GM23338 (cell line): ENCODE measurements around the gene BDKRB1. TPM values are rescaled to one million over a fixed set of nuclear protein-coding genes. Genes with fewer than 3 reads are reported as not detected.

ENCODE experiments used
- ATAC-seq: fragments of 200-7000 bp; cut with Tn5 transposase; 3 replicates; pipeline ENCODE4 v1.9.1; 2020
- DNase-seq: peaks from one replicate; pipeline ENCODE4 v3.0.0-alpha.2; 2015; ENCODE audit warnings: low spot score
- H2AFZ ChIP-seq: fragments of 200-600 bp; sonication (generic); 2 replicates; pipeline ENCODE4 v1.8.0; 2016; ENCODE audit warnings: antibody characterized with exemption, mild to moderate bottlenecking, moderate library complexity
- H3F3A ChIP-seq: fragments of 200-600 bp; sonication (generic); replicated peaks from 2 replicates; pipeline ENCODE4 v1.8.0; 2017; ENCODE audit warnings: antibody characterized with exemption, mixed run types, low read depth
- H3K27ac ChIP-seq: fragments of 200-600 bp; sonication (generic); 2 replicates; pipeline ENCODE4 v1.6.1; 2016; ENCODE audit warnings: low read depth
- H3K27me3 ChIP-seq: fragments of 200-600 bp; sonication (generic); 2 replicates; pipeline ENCODE4 v1.8.0; 2016; ENCODE audit warnings: mild to moderate bottlenecking, mixed run types, moderate library complexity; ENCODE audit not compliant: insufficient read depth
- H3K36me3 ChIP-seq: fragments of 200-600 bp; sonication (generic); 2 replicates; pipeline ENCODE4 v1.8.0; 2016; ENCODE audit warnings: mild to moderate bottlenecking; ENCODE audit not compliant: insufficient read depth
- H3K4me1 ChIP-seq: fragments of 200-600 bp; sonication (generic); 2 replicates; pipeline ENCODE4 v1.8.0; 2016; ENCODE audit warnings: mild to moderate bottlenecking, moderate library complexity; ENCODE audit not compliant: insufficient read depth
- H3K4me2 ChIP-seq: fragments of 200-600 bp; sonication (generic); 2 replicates; pipeline ENCODE4 v1.7.1; 2017; ENCODE audit warnings: mixed run types
- H3K4me3 ChIP-seq: fragments of 200-600 bp; sonication (generic); 2 replicates; pipeline ENCODE4 v1.6.1; 2016; ENCODE audit warnings: mixed run types
- H3K79me2 ChIP-seq: fragments of 200-600 bp; sonication (generic); replicated peaks from 2 replicates; pipeline ENCODE4 v1.8.0; 2017; ENCODE audit warnings: mild to moderate bottlenecking; ENCODE audit not compliant: insufficient read depth
- H3K9me2 ChIP-seq: fragments of 200-600 bp; sonication (generic); 2 replicates; pipeline ENCODE4 v1.8.0; 2017; ENCODE audit not compliant: insufficient read depth
- H4K20me1 ChIP-seq: fragments of 200-600 bp; sonication (generic); replicated peaks from 2 replicates; pipeline ENCODE4 v1.8.0; 2017; ENCODE audit warnings: mild to moderate bottlenecking; ENCODE audit not compliant: insufficient read depth
- H3K27ac Mint-ChIP-seq: 2 replicates; pipeline ENCODE4 v1.8.0; 2020; ENCODE audit warnings: inconsistent platforms, mild to moderate bottlenecking, moderate library complexity, mixed read lengths
- H3K27me3 Mint-ChIP-seq: 3 replicates; pipeline ENCODE4 v1.8.0; 2022; ENCODE audit warnings: low read depth, mild to moderate bottlenecking, moderate library complexity, mixed read lengths, inconsistent platforms; ENCODE audit not compliant: insufficient read depth, poor library complexity
- H3K36me3 Mint-ChIP-seq: 3 replicates; pipeline ENCODE4 v1.8.0; 2021; ENCODE audit warnings: low read depth, mild to moderate bottlenecking, inconsistent platforms, moderate library complexity, mixed read lengths
- H3K4me1 Mint-ChIP-seq: 3 replicates; pipeline ENCODE4 v1.8.0; 2020; ENCODE audit warnings: mild to moderate bottlenecking, inconsistent platforms, mixed read lengths
- H3K4me3 Mint-ChIP-seq: 3 replicates; pipeline ENCODE4 v1.8.0; 2021; ENCODE audit warnings: moderate library complexity, mild to moderate bottlenecking, inconsistent platforms, mixed read lengths
- H3K9me3 Mint-ChIP-seq: 3 replicates; pipeline ENCODE4 v1.8.0; 2020; ENCODE audit warnings: moderate library complexity, mild to moderate bottlenecking, inconsistent platforms, mixed read lengths
- CTCF ChIP-seq, 2 experiments: fragments of 200-600 bp in 1 of 2; sonication (generic) in 1 of 2; conservative IDR thresholded peaks; 2 replicates each; pipeline versions ENCODE4 v1.5.1 to v1.6.1; 2016 to 2017; ENCODE audit warnings: antibody characterized with exemption in 2 of 2, low read depth in 2 of 2, mild to moderate bottlenecking in 2 of 2, moderate library complexity in 1 of 2
- STAT1 ChIP-seq: IDR thresholded peaks from one replicate; pipeline ENCODE4 v1.6.1; 2016; ENCODE audit warnings: antibody characterized with exemption; ENCODE audit not compliant: unreplicated experiment
- ZNF462 ChIP-seq: fragments of 250-450 bp; sonication (Bioruptor Pico); IDR thresholded peaks from 2 replicates; pipeline ENCODE4 v1.5.0; 2020; ENCODE audit warnings: mild to moderate bottlenecking, moderate library complexity
- polyA plus RNA-seq: library from polyadenylated mRNA; unstranded; fragments of >200 nt; fragmentation: Nextera tagmentation; extraction: Ambion mirVana; gene quantifications from 2 replicates; pipeline ENCODE4 v1.2.1, GENCODE V29; 2016
- total RNA-seq: library from RNA; depleted of rRNA; stranded (reverse); fragments of >200 nt; shearing (Covaris generic); gene quantifications from 2 replicates; pipeline ENCODE4 v1.2.3, GENCODE V29; 2014

BDKRB1 gene
- total and polyA plus RNA-seq, 2 experiments from 2014 or later = not detected

- no peak for TF ChIP-seq CTCF (conservative IDR thresholded peaks at IDR 0.05; ENCODE audit: low read depth in 2 of 2)
- TF ChIP-seq STAT1 = no peak
Observed at GRCh38 chr14:96274543-96274942, 18.5 kb downstream of the BDKRB1 start (continued).

GRCh38 chr14:96275177-96276112 lies 19.4 kb downstream of the BDKRB1 start:
- Mint-ChIP-seq H3K4me1 (peaks cover 9% of the 10 kb centered on the region), H3K36me3 (peaks cover 19% of the 10 kb centered on the region; the same call in 2 of the 3 replicates)
- ATAC-seq = peak; percentile 81

More at GRCh38 chr14:96275177-96276112, 19.4 kb downstream of the BDKRB1 start:
- Histone ChIP-seq H3K4me3 (no peak overlapping the region), H3K36me3 (no peaks in the 10 kb centered on the region), H3K4me2 (0 out of 2 replicates have a peak overlapping the region, but pooled peaks have one; percentile 53), H3F3A (no peaks in the 10 kb centered on the region), H3K9me2 (no peaks in the 10 kb centered on the region), H3K79me2 (no peaks in the 10 kb centered on the region), H2AFZ (no peak overlapping the region), H3K27ac (no peak overlapping the region), H4K20me1 (no peaks in the 10 kb centered on the region), H3K27me3 (no peaks in the 10 kb centered on the region), H3K4me1 (peaks cover 20% of the 10 kb centered on the region)
- DNase-seq = peak; percentile 83
- no peak overlapping the region for H3K27ac Mint-ChIP-seq
- peak; percentile 90 to 92 for TF ChIP-seq CTCF (conservative IDR thresholded peaks at IDR 0.05; ENCODE audit: low read depth in 2 of 2)
- no peak for TF ChIP-seq ZNF462
- H3K4me3 Mint-ChIP-seq = no peak overlapping the region
- peaks cover 10% of the 10 kb centered on the region for H3K27me3 Mint-ChIP-seq
- peaks cover 37% of the 10 kb centered on the region for H3K9me3 Mint-ChIP-seq
